Kasumi-1 (cell line): ENCODE results near the gene ZC3H11A.
"Not testable (repeated sequence)": the region's sequence is repeated elsewhere in the genome, so short reads cannot be mapped to it uniquely, and the experiment has no call there.

Source experiments
- DNase-seq, 2 experiments: peaks; one replicate each; lab custom pipeline; 2025; lab: John Stamatoyannopoulos, UW

The ZC3H11A gene

DNA sequence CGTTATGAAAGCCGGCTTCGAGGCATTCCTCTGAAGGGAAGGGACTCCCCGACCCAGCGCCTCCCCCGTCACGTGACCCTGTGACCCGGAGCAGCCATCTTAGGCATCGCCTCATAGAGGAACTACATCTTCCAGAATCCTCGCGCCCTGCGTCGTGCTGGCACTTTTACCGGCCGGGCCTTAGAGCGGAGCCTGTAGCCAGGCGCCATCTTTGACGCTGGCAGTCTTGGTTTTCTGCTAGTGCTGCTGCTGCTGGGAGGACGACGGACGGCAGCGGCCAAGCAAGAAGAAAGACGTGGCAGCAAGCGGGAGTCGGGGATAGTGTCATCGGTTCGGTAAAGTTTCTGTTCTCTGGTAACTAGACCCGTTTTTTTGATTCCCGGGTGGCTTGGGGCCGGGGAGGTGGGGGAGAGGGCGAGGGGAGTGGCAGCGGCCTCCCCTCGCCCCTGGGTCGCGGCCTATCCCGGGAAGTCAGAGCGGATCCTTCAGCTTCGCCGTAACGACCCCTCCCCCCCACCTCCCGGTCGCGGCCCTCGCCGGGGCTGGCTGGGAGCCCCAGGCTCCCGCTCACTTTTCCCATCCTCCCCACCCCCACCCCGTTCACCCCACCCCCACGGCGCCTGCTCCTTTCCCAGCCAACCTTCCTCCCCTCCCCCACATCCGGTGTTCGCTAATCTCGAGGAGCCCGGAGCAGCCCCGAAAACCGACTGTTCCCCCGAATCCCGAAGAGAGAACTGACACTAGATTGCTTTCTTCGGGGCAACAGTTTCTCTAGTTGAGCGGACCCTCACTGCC is at the start of gene ZC3H11A, which contains the start of gene ZBED6:
TSS of gene ZC3H11A (plus strand) at position 183 of the 795 bp plus-strand sequence. CDS start 21,448 bp downstream, outside the sequence.
TSS of gene ZBED6 (plus strand) at position 183 of the 795 bp plus-strand sequence. CDS start 1,900 bp downstream, outside the sequence.
- DNase-seq, result peak; percentile 96 to 97

DNA sequence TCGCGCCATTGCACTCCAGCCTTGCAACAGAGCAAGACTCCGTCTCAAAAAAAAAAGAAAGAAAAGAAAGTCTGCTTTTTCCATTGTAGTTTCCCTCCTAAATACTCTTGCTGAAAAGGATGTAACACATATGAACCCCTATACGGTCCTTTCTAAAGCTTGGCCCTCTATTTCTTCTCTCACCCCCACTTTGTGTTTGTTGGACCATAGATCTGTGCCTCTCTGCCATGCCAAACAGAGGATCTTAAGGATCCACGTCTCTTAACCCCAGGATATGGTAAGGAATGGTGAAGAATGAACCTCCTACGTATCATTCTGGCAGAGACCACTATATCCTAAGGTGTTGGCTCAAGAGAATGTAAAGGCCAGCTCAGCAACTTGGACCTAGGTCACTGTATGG is 49.1 kb upstream of the ZC3H11A start:
- no peak for DNase-seq

DNA sequence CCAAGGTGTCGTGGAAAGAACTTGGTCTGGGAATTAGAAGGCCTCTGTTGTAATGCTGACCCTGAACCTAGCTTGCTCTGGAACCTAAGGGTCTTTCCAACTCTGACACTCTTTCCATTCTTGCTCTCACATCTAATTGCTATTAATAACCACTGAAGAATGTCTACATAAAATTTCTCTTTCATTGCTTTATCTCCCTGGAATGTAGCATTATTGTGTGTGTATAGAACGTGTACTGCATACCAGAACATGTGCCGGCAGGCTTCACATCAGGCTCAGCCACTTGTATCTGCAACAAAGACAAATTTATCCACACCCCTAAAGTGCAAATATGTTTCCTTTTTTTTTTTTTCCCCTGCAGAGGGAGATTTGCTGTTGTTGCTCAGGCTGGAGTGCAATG is 44.4 kb upstream of the ZC3H11A start:
- no peak for DNase-seq

DNA sequence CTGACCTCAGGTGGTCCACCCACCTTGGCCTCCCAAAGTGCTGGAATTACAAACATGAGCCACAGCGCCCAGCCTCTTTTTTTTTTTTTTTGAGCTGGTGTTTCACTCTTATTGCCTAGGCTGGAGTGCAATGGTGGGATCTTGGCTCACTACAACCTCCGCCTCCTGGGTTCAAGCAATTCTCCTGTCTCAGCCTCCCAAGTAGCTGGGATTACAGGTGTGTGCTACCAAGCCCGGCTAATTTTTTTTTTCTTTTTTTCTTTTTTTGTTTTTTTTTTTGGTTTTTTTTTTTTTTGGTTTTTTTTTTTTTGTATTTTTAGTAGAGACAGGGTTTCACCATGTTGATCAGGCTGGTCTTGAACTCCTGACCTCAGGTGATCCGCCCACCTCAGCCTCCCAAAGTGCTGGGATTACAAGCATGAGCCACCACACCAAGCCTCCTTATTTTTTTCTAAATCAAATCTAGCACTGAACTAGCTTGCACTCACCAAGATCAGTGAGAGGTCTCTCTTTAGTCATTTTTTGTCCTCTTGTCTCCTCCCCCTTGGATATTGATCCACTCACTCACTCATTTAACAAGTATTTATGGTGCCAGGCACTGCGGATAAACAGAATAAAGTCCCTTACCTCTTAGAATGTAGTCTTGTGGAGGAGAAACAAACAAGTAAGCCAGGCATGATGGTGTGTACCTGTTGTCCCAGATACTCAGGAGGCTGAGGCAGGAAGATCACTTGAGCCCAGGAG is 43.6 kb upstream of the ZC3H11A start:
- not testable (repeated sequence) for DNase-seq

DNA sequence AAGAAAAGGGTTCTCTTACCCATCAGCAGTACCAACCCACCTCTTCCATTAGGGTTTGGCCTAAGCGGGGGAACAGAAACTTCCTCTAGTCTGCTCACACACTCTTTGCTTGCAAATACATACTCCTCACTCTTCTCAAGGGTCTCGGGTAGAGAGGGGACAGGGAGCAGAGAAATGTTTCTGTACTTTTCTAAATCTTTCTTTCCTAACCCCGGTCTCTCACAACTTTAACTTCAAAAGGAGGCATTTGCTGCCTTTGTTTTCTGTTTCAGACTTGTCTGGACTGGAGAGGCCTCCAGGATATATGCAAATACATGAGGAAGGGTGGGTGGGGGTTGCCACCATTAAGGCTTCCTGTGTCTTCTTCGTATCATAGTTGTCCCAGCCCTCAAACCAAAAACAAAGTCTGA is 41.0 kb upstream of the ZC3H11A start:
- no peak for DNase-seq

DNA sequence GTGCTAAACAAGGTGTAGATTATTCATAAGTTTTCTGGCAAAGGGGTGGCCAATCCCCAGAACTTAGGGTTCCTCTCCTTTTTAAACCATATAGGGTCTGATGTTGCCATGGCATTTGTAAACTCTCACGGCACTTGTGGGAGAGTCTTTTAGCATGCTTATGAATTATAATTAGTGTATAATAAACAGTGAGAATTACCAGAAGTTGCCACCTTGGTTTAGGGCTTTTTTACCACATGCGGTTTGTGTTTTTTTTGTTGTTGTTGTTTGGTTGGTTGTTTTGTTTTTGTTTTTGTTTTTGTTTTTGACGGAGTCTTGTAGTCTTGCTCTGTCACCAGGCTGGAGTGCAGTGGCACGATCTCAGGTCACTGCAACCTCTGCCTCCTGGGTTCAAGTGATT is 39.4 kb upstream of the ZC3H11A start:
- no peak for DNase-seq

DNA sequence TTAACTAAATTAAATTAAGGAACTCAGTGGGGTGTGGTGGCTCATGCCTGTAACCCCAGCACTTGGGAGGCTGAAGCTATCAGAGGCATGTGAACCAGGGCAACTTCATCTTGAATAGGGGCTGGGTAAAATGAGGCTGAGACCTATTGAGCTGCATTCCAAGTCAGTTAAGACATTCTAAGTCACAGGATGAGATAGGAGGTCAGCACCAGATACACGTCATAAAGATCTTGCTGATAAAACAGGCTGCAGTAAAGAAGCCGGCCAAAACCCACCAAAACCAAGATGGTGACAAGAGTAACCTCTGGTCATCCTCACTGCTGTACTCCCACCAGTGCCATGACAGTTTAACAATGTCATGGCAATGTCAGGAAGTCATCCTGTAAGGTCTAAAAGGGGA is 36.7 kb upstream of the ZC3H11A start:
- DNase-seq, result not testable (repeated sequence)

DNA sequence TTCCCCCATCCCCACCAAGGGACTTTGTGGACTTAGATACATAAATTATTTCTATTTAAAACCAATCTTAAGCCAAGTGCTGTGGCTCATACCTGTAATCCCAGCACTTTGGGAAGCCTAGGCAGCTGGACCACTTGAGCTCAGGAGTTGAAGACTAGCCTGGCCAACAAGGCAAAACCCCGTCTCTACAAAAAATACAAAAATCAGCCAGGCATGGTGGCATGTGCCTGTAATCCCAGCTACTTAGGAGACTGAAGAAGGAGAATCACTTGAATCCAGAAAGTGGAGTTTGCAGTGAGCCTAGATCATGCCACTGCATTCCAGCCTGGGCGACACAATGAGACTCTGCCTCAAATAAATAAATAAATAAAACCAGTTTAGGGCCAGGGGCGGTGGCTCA is 34.9 kb upstream of the ZC3H11A start:
- no peak for DNase-seq

DNA sequence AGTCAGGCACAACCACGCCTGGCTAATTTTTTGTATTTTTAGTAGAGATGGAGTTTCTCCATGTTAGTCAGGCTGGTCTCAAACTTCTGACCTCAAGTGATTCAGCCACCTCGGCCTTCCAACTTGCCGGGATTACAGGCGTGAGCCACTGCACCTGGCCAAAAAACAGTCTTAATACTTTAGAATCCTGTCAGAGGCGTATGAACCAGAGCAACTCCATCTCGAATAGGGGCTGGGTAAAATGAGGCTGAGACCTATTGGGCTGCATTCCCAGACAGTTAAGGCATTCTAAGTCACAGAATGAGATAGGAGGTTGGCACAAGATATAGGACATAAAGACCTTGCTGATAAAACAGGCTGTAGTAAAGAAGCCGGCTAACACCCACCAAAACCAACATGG is 33.5 kb upstream of the ZC3H11A start:
- DNase-seq, result not testable (repeated sequence)

DNA sequence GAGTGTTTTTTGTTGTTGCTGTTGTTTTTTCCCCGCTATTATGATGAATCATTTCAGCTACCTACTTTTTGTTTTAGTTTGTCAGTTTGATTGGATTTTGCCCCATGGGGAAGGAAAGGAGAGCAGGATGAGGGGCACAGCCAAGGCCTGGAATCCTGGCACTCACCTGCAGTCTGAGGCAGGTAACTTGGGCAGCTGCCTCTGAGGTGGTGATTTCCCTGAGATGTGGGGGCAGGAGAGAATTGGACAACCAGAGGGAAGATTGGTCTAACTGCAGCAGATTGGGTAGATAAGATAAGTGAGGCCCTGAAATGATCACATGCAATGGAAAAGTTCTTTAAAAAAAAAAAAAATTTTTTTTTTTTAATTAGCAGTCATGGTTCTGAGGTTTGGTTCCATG is 31.9 kb upstream of the ZC3H11A start:
- no peak for DNase-seq

DNA sequence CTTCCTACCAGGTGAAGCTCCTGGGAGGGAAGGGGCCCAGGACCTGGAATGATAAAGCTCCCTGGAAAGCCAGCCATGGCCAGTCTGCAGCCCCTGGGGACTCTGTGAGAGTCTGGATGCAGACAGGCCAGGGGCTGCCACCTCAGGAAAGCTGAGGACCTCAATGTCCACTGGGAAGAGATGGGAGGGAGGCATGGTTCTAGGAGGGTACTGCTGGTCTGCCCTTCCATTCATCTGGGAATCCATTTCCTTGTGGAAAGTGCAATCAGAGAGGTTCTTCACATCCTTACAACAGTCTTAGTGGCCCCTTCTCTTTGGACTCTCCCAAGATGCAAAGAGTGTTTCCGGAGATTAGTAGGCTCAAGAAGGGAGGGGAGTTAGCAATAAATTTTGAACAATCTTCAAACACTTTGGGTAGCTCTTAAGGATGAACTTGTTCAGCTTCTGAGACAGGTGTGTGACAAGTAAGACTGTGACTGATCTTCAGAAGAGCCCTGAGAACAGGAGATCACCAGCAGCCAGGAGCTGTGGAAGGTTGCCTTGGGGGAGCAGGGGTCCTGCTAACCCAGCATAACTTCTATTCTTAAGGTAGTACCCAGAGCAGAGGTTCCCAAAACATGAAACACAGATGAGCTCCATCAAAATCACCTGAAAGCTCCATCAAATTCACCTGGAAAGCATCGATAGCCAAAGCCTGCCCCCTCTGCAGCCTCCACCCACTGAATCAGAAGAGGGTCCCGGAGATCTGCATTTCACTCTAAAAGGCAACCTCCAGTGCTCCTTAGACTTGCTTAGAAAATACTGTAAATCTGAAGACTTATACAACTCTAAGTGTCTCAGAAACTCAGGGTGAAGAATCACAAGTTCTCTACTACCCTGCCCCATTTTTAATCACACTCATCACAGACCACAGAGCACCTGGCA is 31.1 kb upstream of the ZC3H11A start:
- DNase-seq, result no peak

DNA sequence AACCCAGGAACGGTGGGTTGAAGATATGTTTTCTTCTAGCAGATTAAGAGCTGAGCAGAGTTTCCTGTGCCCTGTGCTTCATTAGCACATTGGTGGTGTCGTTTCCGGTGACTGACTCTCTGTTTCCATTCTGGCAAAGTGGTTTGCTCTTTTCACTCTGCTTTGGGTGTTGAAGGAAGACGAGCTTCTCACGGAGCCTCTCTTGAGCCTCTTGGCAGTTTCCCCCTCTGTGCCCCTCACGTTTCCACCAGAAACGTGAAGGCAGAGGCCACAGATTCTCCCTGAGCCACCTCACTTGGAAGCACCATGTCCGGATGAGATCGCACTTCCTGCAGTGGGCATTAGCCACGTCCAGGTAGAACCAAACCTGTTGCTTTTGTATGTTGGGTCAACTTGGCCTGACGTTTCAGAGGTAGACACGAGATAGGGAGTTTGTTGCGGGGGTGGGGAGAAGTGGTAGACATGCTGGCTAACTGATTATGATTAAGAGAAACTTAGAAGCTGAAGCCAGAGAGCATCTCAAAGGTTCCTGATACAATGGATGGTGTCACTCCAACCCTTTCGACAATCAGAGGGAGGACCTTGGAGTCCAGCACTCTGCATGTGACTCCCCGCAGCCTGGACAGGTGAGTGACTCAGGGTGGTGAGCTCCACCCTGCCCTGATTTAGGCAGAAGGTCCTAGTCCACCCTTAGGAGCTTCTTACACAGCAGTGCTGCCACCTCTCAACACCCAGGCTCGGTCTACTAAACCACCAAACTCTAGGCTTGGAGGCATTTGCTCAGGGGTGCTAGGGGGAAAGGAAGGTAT is 30.2 kb upstream of the ZC3H11A start, which contains the start of gene LAX1:
TSS of gene LAX1 (plus strand) at position 155 of the 809 bp plus-strand sequence. CDS start at position 538, 383 bp downstream.
- DNase-seq, result peak; percentile 90 to 94

DNA sequence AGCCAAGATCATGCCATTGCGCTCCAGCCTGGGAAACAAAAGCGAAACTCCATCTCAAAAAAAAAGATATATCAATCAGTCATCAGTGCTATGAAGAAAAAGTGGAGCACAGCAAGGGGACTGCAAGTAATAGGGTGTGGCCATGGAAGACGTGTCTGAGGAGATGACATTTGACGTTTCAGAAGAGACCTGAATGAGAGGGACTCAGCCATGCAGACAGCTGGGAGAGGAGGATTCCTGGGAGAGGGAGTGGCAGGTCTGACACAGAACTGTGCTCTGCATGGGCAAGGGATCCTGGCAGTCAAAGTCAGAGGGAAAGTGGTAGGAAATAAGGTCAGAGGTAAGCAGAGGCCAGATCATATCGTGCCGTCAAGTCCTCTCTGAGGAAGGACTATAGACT is 27.2 kb upstream of the ZC3H11A start:
- no peak for DNase-seq

DNA sequence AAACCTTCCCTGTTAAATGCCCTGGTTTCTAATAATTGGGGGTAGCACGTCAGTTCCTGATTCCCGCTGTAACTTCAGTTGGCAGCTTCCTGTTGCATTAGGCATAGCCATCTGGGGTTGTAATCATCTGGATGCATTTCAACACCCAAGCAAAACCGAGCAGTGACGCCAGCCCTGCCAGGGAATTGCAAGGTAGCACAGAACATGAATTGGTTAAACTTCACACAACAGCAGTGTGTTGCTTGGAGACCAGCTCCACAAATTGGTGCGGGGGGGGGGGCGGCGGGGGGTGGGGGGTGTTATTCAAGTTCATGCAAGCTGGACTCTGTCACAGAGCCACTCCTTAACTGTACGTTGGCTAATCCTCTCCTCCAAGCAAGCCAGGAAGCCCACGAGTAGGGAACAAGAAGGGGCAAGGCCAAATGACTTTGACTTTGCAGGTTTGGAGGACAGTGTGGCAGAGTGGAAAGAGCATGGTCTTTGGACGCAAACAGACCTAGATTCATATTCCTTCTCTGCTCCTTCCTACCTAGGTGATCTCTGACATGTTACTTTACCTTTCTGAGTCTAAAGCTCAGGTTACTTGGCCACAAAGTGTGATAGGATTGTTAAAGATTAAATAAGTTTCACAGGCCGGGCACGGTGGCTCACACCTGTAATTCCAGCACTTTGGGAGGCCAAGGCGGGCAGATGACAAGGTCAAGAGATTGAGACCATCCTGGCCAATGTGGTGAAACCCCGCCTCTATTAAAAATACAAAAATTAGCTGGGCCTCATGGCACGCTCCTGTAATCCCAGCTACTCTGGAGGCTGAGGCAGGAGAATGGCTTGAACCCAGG is 25.7 kb upstream of the ZC3H11A start:
- DNase-seq, result peak; percentile 92 to 95

DNA sequence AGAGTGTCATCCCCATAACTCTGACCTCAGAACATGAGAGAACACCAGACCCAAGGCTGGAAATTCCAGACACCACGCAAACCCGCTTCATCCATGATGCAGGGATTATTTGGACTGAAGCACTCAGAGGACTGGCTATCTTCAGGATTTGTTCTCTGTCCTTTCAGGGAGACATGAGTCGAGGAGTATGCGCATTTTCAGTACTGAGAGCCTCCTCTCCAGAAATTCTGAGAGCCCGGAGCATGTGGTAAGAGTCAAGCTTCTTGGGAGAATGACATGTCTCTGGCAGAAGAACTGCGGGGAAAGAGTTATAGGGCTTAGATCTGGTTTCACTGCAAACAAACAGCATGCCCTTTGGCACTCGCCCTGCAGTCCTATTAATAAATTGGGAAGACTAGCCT is 23.5 kb upstream of the ZC3H11A start:
- no peak for DNase-seq

DNA sequence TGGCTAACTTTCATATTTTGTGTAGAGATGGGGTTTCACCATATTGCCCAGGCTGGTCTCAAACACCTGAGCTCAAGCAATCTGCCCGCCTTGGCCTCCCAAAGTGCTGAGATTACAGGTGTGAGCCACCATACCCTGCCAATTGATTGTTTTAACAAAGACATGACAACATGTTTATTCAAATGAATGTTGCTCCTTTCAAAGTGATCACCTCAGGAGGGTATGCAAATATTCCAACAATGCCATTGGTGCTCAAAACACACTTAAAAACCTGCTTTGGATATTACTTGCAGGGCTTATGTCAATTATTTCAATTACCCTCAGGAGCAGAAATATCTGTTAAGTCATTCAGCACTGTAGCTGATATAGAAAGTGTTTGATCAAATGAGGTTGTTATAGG is 22.6 kb upstream of the ZC3H11A start:
- no peak for DNase-seq

DNA sequence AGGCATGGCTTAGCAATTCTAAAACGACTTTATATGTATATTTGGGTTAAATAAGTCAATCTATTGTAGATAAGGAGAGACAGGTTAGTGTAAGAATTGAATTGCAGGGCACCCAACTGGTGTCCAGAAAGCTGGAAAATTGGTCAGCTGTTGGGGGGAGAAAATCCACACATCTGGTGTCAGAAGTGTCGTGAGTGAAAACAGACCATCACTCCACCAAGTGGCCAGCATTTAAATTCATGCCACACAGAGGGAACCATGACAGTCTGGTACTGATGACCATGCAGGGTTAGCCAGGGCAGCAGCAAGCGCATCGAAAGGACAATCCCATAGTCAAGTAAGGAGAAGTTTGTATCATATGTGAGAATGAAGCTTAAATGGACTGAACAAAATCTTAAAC is 18.8 kb upstream of the ZC3H11A start:
- no peak for DNase-seq

DNA sequence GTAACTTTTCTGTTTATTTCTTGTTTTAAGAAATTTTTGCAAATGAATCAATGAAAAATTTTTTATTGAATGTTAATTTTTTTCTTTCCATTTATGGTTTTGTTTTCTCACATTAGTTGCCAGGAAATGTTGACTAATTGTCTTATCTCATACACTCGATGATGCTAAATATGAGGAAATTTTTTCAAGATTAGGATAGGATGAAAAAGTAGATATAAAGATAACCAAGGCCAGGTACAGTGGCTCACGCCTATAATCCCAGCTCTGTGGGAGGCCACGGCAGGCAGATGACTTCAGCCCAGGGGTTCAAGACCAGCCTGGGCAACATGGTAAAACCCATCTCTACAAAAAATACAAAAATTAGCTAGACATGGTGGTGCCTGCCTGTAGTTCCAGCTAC is 17.8 kb upstream of the ZC3H11A start:
- no peak for DNase-seq

DNA sequence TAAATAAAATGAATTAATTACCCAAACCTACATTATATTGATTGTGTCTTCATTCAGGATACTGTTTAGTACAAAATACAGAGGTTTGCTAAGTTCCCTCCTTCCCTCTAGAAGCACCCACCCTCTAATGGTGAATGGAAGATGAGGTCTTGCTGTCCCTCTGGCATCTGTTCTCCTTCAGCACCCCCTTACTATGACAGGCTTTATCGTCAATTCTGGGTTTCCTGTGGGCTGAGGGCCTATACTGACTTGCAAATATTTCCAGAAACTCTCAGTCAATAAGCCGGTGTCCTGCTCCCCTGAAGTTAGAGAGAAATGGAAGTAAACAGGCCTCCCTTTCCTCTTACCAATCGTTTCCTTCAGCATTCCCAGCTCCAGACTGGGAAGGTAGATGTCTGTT is 17.3 kb upstream of the ZC3H11A start:
- DNase-seq, result no peak

DNA sequence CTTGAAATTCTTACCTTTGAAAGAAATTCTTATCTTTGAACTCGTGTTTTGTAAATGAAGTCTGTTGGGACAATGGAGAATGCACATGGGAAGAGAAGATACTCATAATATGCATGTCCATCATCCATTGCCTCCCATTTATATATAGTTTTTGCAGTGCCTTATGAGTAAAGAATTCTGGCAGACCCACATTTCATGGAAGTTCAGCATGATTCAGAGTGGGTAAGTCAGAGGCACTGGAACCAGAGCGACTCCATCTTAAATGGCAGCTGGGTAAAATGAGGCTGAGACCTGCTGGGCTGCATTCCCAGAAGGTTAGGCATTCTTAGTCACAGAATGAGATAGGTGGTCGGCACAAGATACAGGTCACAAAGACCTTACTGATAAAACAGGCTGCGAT is 16.6 kb upstream of the ZC3H11A start:
- DNase-seq, result no peak
